HT-29 (cell line): ENCODE data around the gene ZNF609. TPM values are rescaled to one million over a fixed set of nuclear protein-coding genes. Genes with fewer than 3 reads are reported as not detected.
A peak's percentile ranks its signal among the peaks of the same experiment; 100 is the strongest.

Experiments used
- DNase-seq: peaks from one replicate; pipeline ENCODE4 v3.0.0-alpha.2; 2015; ENCODE audit warnings: low spot score
- total RNA-seq: library from RNA; depleted of rRNA; stranded (reverse); fragments of >200 nt; shearing (Covaris generic); gene quantifications from 2 replicates; pipeline ENCODE4 v1.2.3, GENCODE V29; 2014

Gene ZNF609
- total RNA-seq, 1 experiment from 2014 or later = 22.8 TPM

DNA sequence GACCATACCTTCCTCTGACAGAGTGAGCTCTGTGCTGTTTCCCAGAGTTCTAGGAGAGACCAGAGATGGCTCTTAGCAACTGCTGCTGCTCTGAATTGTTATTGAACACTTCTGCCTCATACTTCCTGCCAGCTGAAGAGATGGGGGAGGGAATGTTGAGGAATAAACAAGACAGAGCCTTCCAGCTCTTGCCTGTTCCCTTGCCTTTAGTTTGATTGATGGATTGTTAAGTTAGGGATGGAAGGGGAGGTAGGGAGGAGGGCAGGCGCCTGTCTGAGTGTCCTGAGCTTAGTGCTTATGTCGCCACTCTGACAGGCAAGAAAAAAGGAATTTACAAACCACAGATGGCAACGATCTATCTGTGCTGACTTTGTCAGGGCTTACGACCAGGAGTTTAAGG lies 42.8 kb downstream of the ZNF609 start:
- DNase-seq = no peak

DNA sequence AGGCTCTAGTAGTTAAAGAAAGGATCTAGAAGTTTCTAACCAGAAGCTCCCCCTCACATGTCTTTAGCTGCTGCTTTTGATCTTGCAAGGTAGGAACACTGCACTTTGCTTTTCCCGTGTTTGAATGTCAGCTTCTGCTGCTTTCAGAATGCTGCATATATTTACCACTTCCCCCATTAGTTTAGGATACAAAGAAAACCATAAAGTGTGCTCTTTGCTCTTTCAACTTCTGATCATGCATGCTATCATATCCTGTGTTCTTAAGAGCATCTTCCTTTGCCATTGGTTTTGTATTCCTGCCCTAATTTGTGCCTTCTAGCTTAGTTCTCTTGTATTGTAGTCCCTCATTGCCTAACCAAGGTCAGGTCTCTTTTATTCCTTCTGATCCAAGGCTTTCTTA lies 43.3 kb downstream of the ZNF609 start:
- no peak for DNase-seq

DNA sequence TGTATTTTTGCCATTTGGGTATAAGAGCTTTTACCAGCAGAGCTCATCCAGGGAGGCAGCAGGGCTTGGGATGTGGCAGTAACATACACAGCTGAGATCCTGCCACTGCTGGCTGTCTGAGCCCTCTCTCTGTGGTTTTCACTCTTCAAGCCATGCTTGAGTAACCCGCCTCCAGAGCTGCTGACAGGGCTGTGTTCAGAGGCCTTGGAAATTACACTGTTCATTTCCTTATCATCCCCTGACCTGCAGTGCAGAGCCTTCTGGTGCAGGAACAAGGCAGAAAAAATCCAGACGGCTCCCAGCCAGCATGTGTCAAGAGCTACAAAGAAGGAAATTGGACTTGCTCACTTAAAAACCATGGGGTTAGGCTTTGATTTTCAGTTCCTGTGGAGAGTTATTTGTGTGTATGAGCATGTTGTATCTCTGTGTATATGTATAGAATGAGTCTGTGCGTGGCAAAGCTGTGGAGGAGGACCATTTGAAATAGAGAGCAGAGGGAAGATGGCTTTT lies 47.0 kb downstream of the ZNF609 start:
- DNase-seq = peak; percentile 31

DNA sequence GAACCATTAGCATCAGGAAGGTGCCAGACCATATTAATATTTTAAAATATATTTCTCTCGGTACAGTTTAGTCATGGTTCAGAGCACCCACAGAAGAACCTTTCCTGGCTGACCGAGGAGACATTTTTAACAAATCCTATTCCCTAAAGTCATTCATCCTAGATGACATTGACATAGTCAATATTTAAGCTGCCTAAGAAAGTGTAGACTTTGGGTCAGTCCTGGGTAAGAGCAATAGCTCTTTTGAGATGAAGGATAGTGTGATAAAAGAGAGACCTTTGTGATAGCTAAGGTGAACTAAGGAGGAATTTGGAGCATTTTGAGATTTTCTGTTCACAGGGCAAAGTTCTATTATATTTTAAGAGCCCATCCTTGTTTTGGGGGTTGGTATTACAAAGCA lies 47.5 kb downstream of the ZNF609 start:
- DNase-seq = no peak

DNA sequence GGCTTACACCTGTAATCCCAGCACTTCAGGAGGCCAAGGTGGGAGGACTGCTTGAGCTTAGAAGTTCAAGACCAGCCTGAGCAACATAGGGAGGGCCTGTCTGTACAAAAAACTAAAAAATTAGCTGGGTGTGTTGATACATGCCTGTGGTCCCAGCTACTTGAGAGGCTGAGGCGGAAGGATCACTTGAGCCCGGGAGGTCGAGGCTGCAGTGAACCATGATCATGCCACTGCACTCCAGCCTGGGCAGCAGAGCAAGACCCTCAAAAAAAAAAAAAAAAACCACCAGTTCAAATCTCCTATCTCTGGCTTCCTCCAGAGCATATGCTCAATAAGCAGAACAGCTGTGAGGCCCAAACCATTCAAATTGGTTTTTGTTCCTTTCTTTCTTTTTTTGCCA lies 53.4 kb downstream of the ZNF609 start:
- DNase-seq = no peak

DNA sequence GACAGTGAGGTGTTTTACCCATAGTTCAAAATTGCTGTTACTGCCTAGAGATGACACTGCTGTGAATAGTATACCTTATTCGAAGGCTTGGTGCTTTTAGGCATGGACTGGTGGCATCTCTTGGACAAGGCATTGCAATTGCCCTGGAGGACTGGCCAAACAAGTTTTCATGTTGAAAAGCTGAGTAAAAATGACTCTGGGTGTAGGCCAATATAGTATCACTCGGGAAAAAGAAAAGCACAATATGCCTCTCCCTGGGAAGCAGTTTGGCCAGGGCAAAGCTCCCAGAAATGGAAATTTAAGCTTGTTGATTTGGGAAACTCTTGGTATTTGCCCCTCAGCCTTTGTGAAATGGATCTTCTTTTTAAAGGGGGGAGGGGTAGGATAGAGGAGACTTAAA lies 54.8 kb downstream of the ZNF609 start:
- no peak for DNase-seq

DNA sequence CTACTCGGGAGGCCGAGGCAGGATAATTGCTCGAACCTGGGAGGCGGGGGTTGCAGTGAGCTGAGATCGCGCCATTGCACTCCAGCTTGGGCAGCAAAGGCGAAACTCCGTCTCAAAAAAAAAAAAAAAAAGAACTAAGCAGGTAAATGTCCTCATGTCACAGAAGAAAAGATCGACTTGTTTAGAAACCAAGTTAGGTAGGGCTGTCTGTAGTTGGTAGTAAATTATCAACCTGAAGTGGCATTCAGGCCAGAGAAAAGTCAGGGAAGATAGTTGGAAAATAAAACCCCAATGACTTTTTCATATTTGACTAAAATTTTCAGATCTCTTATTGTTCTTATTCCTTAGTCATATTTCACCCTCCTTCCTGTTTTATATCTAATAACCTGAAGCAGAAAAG lies 55.4 kb downstream of the ZNF609 start:
- no peak for DNase-seq

DNA sequence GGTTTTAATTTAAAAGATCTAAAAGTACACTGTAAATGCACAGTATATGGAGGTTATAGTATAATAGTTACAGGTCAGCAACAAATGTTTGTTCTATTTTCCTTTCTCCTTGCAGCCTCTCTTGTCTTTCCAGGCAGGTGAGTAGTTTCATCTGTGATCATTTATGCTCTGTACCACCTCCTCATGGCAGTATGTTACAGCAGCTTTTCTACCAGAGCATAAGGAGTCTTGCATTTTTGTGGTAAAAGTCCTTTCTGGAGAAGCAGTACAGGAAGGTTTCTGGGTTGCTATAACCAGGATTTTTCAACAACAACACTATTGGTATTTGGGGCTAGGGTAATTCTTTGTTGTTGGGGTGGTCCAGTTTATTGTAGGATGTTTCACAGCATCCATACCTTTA lies 59.5 kb downstream of the ZNF609 start:
- no peak for DNase-seq

DNA sequence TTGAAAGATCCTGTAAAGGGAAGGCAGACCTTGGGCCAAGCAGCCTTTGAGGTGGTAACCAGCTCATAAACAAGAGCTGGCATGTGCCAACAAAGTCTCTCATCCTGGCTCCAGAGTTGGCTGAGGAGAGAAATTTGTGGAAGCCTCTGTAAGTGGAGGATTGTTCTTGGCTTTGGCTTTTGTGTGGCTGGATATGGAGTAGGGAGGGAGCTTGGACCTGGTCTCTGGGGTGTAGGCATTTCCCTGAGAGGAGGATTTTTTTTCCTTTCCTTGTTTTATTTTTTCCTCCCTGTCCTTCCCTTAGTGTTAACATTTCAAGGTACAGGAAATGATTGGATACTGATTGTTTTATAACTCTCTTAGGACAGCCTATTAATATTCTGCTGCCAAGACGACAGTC lies 60.8 kb downstream of the ZNF609 start:
- DNase-seq = no peak

DNA sequence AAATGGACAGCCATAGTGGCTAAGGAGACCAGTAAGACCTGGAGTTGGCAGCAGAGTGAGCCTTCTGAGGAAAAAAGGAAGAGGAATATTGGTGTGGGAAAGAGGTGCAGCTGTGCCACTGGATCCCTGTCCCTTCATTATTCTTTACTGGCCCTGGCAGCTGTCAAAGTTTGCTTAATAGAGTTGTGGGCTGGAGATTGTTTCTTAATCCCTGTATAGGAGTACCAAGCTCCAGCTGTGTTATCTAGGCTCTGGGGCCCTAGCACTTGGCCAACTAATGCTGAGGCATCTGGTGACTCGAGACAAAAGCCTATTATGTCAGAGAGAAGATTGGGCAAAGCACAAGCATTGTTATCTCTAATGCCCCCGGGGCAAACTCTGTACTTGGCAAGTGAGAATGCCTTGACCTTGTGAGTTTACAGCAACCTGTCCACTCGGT lies 61.4 kb downstream of the ZNF609 start:
- DNase-seq = peak; percentile 19

DNA sequence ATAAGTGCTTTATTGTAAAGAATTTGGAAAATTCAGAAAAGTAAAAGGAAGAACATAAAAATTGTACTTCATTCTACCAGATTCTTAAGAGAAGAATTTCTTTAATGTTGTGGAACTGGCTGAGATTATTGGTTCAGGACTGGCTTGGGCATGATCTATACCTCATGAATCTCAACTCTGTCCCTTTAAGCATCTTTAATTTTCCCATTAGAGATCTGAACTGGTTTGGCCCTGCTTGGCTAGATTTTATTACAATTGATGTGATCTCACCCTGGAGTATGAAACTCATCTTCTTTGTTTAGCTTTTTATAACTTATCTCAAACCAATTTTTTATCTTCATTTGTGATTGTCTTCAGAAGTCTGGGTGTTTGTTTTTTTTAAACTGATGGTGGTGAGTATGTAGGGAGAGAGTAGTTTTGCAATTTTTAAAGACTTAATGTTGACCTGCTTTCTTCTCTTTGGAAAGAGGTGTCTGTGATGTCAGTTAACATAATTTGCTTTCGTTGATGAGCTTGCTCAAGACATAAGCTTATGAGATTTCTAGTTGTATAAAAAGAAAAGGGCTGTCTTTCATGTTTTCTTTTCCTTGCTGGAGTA lies 61.9 kb downstream of the ZNF609 start:
- DNase-seq = no peak

DNA sequence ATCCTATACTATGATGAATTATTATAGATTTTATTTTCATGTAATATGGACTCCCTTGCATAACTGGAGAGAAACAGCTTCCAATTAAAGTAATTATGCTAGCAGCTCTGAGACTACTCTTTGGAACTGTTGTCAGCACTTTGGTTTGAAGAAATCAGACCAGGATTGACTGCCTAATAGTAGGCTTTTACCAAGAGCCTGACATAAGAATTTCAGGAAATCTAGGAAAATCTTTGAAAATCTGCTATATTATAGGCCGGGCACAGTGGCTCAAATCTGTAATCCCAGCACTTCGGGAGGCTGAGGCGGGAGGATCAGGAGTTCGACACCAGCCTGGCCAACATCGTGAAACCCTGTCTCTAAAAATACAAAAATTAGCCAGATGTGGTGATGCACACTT lies 62.9 kb downstream of the ZNF609 start:
- DNase-seq = no peak

DNA sequence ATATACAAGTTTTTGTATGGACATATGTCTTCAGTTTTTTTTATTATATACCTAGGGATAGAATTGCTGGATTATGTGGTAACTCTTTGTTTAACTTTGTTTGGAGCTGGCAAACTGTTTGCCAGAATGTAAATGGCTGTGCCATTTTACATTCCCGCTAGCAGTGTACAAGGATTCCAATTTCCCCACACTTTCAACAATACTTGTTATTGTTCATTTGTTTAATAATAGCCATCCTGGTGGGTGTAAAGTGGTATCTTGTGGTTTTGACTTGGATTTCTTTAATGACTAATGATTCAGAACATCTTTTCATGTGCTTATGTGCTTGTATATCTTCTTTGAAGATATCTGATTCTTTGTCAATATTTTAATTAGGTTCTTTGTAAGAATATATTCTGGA lies 64.4 kb downstream of the ZNF609 start:
- DNase-seq = no peak

DNA sequence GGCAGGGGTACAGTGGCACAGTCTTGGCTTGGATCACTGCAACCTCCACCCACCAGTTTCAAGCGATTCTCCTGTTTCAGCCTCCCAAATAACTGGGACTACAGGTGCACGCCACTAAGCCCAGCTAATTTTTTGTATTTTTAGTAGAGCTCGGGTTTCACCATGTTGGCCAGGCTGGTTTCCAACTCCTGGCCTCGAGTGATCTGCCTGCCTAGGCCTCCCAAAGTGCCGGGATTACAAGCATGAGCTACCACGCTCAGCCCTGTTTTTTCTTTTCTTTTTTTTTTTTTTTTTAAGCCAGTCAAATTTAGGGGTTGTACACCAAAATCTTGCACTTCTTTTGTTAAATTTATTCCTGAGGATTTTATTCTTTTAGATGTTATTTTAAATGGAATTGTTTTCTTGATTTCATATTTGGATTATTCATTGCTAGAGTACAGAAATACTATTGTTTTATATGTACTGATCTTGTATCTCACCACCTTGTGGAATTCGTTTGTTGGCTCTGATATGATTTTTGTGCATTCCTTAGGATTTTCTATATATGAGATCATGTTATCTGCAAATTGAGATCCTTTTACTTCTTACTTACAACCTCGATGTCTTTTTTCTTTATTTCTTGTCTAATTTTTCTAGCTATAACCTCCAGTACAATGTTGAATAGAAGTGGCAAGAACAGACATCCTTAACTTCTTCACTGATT lies 65.6 kb downstream of the ZNF609 start:
- no peak for DNase-seq

DNA sequence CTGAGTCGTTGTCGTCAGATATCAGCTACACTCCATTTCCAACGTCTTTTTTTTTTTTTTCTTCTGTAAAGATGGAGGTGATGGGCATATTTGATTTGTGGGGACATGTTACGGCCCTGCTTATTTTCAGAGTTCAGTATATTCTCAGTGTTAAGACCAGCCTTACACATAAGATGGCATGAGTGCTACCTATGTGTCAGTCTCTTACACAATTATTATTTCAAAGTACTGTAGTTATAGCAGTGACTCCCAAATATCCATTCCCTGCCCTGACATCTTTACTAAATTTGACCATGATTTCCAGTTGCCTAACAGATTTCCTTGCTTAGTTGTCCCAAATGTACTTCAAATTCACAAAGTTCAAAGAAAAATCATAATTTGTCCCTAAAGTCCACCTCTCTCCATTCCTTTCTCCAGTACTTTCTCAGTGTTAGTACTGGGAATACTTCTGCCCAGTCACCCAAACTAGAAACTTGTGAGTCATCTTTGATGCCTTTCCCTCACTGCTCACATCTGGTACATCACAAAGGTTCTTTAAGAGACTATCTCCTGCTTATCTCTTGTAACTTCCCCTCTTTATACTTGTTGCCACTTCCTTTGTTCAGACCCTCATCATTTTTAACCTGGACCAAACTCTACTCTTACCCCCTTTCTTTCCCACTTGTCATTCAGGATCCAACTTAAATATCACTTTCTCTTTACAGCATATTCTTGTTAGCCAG lies 67.0 kb downstream of the ZNF609 start:
- DNase-seq = no peak

DNA sequence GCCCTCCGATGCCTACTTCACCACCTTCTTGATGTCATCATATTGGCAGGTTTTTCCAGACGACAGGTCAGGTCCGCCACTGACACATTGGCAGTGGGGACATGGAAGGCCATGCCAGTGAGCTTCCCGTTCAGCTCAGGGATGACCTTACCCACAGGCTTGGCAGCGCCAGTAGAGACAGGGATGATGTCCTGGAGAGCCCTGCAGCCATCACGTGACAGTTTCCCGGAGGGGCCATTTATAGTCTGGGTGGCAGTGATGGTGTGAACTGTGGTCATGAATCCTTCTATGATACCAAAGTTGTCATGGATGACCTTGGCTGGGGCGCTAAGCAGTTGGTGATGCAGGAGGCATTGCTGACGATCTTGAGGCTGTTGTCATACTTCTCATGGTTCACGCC lies 68.5 kb downstream of the ZNF609 start:
- DNase-seq = no peak

DNA sequence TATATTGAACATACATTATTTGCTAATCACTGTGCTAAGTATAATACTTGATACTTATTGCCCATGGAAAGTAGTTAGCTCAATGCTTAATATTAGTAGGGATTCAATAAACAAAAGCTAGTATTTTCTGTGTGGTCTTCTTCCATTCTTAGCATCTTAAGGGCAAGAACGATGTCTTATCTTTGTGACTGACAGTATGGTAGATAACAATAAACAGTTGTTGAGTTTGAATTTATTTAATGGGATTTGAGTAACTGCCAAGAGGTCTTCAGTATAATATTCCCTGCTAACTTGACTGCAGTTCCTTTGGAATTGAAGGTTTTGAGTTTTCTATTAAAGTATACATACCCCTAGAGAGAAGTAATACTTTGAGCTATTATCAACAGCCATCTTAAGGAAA lies 70.1 kb downstream of the ZNF609 start:
- no peak for DNase-seq

DNA sequence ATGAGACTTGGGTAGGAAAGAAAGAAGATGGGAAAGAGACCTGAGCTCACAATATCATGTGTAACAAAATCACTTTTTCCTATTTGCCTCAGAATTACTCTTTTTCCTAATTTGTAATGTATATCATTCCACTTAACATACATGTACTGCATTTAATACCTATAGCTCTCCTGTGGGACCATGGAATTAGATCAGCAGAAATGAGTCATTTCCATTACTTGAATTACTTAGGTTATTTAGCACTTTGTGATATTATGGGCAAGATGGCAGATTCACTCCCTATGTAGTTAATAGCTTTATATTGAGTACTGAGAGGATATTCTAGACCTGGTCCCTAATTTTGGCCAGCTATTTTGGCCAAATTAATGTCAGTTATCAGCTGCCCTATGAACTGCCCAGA lies 70.5 kb downstream of the ZNF609 start:
- no peak for DNase-seq

DNA sequence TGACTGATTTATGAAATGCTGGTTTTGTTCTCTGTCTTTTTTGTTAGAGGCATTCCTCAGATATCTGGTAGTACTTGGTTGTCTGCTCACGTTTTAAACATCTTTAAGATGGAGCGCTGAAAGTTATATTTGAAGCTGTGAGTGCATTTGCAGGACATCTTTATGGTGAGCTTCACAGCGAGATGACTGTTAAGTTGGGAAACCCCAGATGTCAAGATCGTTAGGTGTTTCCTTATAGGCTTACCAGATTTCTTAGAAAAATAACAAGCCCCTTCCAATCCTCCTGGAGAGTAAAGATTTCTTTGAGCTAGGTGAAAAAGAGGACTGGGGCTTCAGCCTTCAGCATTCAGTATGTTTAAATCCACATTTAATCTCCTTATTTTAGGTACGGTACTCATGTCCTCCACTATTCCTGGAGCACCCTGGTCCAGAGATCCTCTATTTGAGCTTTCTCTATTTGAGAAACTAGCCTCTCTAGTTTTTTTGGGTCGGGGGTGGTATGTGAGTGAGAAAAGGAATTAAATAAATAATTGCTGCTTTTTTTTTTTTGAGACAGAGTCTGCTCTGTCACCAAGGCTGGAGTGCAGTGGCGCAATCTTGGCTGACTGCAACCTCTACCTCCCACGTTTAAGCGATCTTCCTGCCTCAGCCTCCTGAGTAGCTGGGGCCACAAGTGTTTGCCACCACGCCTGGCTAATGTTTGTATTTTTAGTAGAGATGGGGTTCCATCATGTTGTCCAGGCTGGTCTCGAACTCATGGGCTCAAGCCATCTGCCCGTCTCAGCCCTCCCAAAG lies 72.3 kb downstream of the ZNF609 start:
- no peak for DNase-seq

DNA sequence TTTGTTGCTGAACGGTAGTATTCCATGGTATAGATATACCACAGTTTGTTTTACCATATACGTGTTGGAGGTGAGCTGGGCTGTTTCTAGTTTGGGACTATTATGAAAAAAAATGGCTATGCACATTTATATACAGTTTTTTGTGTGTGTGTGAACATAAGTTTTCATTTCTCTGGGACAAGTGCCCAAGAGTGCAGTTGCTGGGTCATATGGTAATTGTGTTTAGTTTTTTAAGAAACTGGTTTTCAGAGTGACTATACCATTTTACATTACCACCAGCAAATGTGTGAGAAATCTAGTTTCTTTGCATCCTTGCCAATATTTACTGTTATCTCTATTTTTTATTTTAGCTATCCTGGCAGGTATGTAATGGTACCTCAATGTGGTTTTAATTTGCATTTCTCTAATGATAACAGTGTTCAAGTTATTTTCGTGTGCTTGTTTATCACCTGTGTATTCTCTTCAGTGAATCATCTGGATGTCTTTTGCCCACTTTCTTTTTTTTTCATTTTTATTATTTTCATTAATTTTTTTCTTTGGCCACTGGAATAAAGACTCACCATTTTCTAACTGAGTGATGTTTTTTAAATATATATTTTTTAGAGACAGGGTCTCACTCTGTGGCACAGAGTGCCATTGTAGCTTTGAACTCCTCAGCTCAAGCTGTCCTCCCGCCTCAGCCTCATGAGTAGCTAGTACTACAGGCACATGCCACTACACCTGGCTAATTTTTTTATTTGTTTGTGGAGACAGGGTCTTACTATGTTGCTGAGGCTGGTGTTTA lies 75.3 kb downstream of the ZNF609 start:
- DNase-seq = no peak

DNA sequence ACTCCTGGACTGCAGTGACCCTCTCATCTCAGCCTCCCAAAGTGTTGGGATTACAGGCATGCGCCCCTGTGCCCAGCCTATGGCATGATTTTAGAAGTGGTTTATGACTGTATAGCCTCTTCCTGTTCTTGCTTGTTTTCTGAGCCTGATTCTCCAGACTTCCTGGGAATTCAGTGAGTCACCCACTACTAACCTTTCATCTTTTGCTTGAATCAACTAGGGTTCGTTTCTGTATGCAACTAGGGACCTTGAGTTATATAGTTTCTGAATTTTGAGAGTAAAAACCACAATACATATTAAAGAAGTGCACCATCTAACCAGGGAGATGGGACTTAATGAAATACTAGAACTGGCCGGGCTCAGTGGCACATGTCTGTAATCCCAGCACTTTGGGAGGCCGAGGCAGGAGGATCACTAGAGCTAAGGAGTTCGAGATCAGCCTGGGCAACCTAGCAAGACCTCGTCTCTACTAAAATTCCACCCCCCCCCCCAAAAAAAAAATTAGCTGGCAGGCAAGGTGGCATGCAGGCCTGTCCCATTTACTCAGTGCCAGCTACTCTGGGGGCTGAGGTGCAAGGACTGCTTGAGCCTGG lies 76.0 kb downstream of the ZNF609 start:
- DNase-seq = peak; percentile 37
